Measurements from ENCODE around the gene ITSN1. TPM values are rescaled to one million over a fixed set of nuclear protein-coding genes. Genes with fewer than 3 reads are reported as not detected.
"Not testable (repeated sequence)": the region's sequence is repeated elsewhere in the genome, so short reads cannot be mapped to it uniquely, and the experiment has no call there.

Gene ITSN1
- total RNA-seq, 1 experiment from 2014 or later = 50.8 TPM

DNA sequence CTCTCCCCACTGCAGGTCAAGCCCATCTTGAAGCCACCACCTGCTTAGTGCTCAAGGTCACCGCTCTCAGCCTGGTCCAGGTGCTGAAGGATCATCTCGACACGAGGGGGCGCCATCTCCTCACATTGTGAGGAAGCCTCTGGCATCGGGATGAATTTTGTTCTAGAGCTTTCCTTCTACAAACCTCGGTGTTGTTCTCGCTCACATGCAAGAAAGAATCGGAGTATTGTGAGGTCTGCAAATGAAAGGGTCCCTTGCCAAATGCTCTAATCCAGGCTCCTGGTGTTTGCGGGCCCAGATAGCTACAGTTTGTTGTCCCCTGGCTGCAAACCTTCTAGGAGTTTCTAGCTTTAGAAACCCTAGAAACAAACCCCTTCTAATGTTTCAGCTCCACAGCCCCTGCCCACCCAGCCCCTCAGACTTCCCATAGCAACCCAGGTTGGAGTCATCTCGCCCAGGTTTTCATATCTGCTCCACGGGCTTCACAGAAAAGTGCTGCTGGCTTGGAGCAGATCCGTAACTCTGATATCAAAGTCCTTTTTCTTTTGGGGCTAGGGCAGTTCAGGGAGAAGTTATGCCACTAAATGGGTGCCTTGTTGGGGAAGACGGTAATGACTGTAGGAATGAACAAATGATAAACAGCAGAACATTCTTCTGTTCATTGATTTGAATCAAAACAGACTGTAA, 281.9 kb downstream of the ITSN1 start:
- H3K27me3 ChIP-seq = no peaks in the 10 kb centered on the region
- H3K27ac ChIP-seq = no peak overlapping the region
- H3K36me3 ChIP-seq = no peaks in the 10 kb centered on the region
- no peaks in the 10 kb centered on the region for H3K4me1 ChIP-seq
- H3K4me3 ChIP-seq = peak overlapping the region; percentile 16; the same call in 1 of the 2 replicates
- no peaks in the 10 kb centered on the region for H3K9me3 ChIP-seq (replicated peaks)
- DNase-seq = peak; percentile 81 to 93

DNA sequence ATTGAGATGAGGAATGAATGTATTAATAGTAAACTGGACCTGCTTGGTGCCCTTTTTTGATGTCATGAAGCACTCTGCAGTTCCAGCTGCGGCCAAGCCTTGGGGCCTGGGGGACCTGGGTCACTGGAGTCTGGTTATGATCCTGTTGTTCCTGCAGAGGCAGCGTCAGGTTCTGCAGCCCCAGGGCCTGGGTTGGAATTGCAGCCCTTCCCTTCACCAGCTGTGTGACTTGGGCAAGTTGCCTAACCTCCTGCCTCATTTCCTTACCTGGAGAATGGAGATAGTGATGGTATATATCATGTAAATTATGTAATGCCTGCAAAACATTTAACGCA, 282.4 kb downstream of the ITSN1 start:
- H3K27me3 ChIP-seq = no peaks in the 10 kb centered on the region
- H3K9me3 ChIP-seq (replicated peaks) = no peaks in the 10 kb centered on the region
- H3K4me1 ChIP-seq = no peaks in the 10 kb centered on the region
- H3K36me3 ChIP-seq = no peaks in the 10 kb centered on the region
- DNase-seq = peak in 1 of 2 experiments; percentile 22
- H3K4me3 ChIP-seq = no peak overlapping the region
- no peak overlapping the region for H3K27ac ChIP-seq

DNA sequence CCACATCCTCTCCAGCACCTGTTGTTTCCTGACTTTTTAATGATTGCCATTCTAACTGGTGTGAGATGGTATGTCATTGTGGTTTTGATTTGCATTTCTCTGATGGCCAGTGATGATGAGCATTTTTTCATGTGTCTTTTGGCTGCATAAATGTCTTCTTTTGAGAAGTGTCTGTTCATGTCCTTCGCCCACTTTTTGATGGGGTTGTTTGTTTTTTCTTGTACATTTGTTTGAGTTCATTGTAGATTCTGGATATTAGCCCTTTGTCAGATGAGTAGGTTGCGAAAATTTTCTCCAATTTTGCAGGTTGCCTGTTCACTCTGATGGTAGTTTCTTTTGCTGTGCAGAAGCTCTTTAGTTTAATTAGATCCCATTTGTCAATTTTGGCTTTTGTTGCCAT, 283.9 kb downstream of the ITSN1 start:
- not testable (repeated sequence) for H3K36me3 ChIP-seq; H3K9me3 ChIP-seq (replicated peaks); DNase-seq; H3K4me1 ChIP-seq; H3K4me3 ChIP-seq; H3K27ac ChIP-seq; H3K27me3 ChIP-seq

DNA sequence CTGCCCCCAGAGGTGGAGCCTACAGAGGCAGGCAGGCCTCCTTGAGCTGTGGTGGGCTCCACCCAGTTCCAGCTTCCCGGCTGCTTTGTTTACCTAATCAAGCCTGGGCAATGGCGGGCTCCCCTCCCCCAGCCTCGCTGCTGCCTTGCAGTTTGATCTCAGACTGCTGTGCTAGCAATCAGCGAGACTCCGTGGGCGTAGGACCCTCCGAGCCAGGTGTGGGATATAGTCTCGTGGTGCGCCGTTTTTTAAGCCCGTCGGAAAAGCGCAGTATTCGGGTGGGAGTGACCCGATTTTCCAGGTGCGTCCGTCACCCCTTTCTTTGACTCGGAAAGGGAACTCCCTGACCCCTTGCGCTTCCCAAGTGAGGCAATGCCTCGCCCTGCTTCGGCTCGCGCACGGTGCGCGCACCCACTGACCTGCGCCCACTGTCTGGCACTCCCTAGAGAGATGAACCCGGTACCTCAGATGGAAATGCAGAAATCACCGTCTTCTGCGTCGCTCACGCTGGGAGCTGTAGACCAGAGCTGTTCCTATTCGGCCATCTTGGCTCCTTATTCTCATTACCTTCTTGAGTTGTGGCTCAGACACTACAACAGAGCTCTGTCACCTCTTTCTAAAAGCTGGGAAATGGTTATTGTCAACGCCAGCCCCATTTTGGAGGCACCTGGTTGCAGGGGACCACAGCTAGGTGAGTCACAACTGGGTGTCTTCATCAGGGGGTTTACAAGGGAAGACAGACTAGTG, 288.9 kb downstream of the ITSN1 start:
- not testable (repeated sequence) for DNase-seq; H3K27ac ChIP-seq; H3K9me3 ChIP-seq (replicated peaks); H3K36me3 ChIP-seq; H3K4me1 ChIP-seq; H3K27me3 ChIP-seq
- peak overlapping the region; percentile 15 for H3K4me3 ChIP-seq

DNA sequence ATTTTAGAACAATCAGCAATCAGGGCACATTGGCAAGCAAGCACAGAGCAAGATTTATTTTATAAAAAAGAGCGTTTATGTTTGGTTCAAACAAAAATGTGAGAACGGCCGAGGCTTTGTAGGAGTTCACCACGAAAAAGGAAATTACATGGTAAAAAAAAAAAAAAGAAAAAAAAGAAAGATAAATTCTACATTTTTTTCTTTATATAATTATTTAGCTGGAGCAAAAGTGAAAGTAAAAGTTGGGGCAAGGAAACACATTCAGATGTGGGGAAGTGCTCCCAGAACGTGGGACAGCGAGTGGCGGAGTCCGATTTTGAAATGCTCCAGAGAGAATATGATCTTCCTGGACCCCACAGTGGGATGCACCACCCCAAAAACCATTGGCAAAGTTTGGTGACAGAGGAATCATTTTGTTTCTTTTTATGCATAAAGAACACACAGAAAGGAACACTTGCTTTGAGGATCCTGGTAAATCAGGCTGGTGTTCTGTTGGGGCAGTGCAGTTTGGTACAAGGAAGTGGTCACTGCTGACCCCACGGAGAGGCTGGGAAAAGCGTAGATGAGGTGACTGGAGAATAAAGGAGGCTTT, 289.6 kb downstream of the ITSN1 start:
- H3K27me3 ChIP-seq = no peaks in the 10 kb centered on the region
- H3K4me3 ChIP-seq = peak overlapping the region; percentile 15
- no peaks in the 10 kb centered on the region for H3K4me1 ChIP-seq
- H3K9me3 ChIP-seq (replicated peaks) = no peaks in the 10 kb centered on the region
- H3K36me3 ChIP-seq = no peaks in the 10 kb centered on the region
- no peak overlapping the region for H3K27ac ChIP-seq
- DNase-seq = no peak

DNA sequence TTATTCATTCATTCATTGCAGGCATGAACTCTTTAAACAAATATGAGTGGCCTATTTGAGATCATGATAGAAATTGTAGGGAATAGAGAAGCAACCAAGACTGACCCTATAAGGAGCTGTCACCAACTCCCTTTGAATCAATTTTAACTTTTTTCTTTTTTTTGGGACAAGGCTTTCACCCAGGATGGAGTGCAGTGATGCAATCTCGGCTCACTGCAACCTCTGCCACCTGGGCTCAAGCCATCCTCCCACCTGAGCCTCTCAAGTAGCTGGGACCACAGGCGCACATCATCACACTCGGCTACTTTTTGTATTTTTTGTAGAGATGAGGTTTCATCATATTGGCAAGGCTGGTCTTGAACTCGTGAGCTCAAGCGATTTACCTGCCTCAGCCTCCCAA, 290.4 kb downstream of the ITSN1 start:
- H3K27me3 ChIP-seq = no peaks in the 10 kb centered on the region
- H3K27ac ChIP-seq = no peak overlapping the region
- H3K4me3 ChIP-seq = no peak overlapping the region
- no peaks in the 10 kb centered on the region for H3K9me3 ChIP-seq (replicated peaks)
- H3K4me1 ChIP-seq = no peaks in the 10 kb centered on the region
- no peak for DNase-seq
- no peaks in the 10 kb centered on the region for H3K36me3 ChIP-seq

DNA sequence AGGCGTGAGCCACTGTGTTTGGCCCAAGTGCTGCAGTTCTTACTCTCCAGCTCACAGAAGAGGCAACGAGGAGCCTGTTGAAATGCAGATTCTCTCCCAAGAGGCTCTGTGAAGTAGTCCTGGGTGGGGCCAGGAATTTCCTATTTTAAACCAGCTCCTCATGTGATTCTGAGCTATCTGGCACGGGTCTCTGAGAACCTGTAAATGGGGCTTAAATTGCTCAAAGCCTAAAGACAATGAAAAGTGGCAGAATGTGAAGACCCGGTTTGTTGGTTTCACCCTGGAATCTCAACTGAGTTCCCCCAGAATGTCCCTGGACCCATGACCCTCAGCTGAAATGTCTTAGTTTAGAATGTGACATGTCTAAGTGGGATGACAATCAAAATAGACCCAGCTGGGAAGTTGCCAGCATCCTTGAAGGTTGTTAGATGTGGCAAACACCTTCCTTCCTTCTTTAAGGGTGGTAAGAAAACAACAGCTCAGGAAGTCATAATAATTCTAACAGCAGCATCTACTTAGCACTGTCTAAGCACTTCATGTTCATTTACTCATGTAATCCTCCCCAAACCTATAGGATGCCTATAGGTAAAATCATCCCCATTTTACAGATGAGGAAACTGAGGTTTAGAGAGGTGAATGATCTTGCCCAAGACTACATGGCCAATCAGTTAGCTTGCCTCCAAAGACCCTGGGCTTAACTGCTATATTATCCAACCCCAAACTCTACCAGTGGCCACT, 294.2 kb downstream of the ITSN1 start:
- Histone ChIP-seq H3K4me3 (no peak overlapping the region), H3K36me3 (no peaks in the 10 kb centered on the region), H3K27ac (no peak overlapping the region), H3K27me3 (no peaks in the 10 kb centered on the region), H3K9me3 (replicated peaks) (no peaks in the 10 kb centered on the region), H3K4me1 (peaks cover 8% of the 10 kb centered on the region; the same call in 1 of the 2 replicates)
- DNase-seq = no peak

DNA sequence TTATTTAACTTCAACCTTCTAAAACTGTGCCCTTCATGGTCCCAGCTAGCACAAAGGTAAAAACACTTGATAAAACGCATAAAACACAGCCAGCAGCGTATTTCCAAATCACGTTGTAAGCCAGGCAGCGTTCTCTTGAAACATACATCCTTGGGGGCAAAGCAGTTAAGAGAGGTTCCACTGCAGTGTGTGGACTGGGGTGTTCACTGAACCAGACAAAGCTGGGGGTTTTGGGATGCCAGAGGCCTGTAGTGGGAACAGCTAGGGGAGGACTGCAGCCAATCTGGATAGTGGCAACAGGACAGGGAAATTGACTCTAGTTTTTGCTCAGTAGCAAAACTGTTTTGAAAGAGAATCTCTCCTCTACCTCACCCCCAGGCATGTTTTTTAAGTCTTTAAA, 294.8 kb downstream of the ITSN1 start:
- Histone ChIP-seq H3K27me3 (no peaks in the 10 kb centered on the region; the same call in 1 of the 2 replicates), H3K9me3 (replicated peaks) (no peaks in the 10 kb centered on the region), H3K27ac (no peak overlapping the region), H3K36me3 (no peaks in the 10 kb centered on the region), H3K4me3 (no peak overlapping the region), H3K4me1 (peaks cover 8% of the 10 kb centered on the region; the same call in 1 of the 2 replicates)
- DNase-seq = no peak

DNA sequence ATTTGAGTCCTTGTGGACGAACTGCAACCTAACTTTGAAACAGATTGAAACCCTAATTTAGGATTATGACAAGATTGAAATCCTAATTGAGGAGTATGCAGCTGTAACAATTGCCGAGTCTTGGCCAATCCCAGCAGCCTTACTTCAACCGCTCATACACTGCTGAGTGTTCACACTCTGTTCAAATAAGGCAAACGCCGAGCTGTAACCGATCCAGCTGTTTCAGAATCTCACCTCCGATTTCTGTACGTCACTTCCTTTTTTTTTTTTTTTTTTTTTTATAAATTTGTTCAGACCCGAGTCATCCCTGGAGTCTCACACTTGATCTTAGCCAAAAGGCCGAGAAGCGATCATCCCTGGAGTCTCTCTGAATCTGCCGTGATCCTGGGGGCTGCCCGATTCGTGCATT, 295.6 kb downstream of the ITSN1 start:
- peak in 1 of 2 experiments; percentile 34 for DNase-seq
- Histone ChIP-seq H3K9me3 (replicated peaks) (no peaks in the 10 kb centered on the region; the same call in 1 of the 2 replicates), H3K4me1 (peaks cover 8% of the 10 kb centered on the region; the same call in 1 of the 2 replicates)

DNA sequence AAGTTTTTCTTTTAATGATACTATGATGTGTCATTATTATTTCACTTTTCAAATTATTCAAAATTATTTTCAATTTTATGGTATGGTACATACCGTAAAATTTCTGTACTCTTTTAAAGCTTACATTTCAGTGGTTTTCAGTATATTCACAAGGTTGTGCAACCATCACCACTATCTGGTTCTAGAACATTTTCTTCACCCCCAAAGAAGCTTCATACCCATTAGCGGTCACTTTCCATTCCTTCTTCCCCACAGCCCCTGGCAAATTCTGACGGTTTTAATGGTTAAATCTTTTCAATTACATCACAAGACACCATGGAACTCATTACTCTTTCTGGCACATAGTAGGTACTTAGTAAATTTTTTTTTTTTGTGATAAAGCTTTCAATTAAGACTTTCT, 296.1 kb downstream of the ITSN1 start:
- Histone ChIP-seq H3K9me3 (replicated peaks) (no peaks in the 10 kb centered on the region; the same call in 1 of the 2 replicates), H3K27me3 (no peaks in the 10 kb centered on the region; the same call in 1 of the 2 replicates), H3K27ac (no peak overlapping the region), H3K4me3 (no peak overlapping the region), H3K4me1 (peaks cover 8% of the 10 kb centered on the region; the same call in 1 of the 2 replicates), H3K36me3 (no peaks in the 10 kb centered on the region)
- no peak for DNase-seq

More for the DNA sequence above, 295.6 kb downstream of the ITSN1 start:
- H3K4me3 ChIP-seq = no peak overlapping the region
- H3K27me3 ChIP-seq = no peaks in the 10 kb centered on the region; the same call in 1 of the 2 replicates
- H3K27ac ChIP-seq = no peak overlapping the region
- H3K36me3 ChIP-seq = no peaks in the 10 kb centered on the region

DNA sequence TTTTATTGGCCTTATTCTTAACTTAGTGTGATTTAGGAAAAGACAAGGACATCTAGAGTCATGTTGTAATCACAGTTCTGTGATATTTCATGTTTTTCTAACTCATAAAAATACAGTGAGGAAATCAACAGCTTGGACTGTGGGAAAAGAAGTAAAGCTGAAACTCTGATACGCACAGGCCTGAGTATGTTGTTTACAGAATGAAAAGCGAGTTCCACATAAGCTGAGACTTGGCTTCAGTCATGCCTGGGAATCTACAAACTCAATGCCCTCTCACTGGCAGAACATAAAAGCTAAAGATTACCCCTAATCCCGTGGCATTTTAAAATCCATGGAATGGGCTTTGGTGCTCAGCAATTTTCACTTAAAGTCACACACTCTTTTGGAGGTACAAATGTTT, 296.9 kb downstream of the ITSN1 start:
- no peak overlapping the region for H3K27ac ChIP-seq
- H3K9me3 ChIP-seq (replicated peaks) = no peaks in the 10 kb centered on the region; the same call in 1 of the 2 replicates
- H3K36me3 ChIP-seq = no peaks in the 10 kb centered on the region
- no peaks in the 10 kb centered on the region; the same call in 1 of the 2 replicates for H3K27me3 ChIP-seq
- no peak for DNase-seq
- H3K4me3 ChIP-seq = no peak overlapping the region
- peaks cover 8% of the 10 kb centered on the region; the same call in 1 of the 2 replicates for H3K4me1 ChIP-seq

DNA sequence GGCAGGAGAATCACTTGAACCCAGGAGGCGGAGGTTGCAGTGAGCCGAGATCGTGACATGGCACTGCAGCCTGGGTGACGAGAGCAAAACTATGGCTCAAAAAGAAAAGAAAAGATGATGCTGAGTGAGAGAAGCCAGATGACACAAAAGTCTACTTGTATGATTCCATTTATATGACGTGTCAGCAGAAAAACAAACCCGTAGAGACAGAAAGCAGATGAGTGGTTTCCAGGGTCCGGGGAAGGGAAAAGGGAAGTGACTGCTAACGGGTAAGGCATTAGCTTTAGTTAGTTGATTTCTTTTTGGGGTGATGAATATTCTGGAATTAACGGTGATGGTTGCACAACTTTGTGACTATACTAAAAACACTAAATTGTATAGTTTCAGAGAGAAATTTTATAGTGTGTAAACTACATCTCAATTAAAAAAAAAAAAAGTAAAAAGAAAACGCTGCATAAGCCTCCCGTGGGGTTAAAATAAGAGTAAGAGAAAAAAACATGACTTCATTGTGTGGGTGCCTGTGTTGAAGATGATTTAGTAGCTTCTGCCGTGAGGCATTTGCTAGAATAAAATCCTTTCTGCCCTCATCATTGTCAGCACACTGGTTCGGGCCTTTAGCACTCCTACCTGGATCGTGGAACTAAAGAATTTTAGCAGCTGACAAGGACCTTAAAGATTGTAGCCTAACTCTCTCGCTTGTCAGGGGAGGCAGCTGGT, 298.0 kb downstream of the ITSN1 start:
- peaks cover 8% of the 10 kb centered on the region; the same call in 1 of the 2 replicates for H3K4me1 ChIP-seq
- H3K9me3 ChIP-seq (replicated peaks) = no peaks in the 10 kb centered on the region; the same call in 1 of the 2 replicates
- no peaks in the 10 kb centered on the region for H3K36me3 ChIP-seq
- no peak overlapping the region for H3K27ac ChIP-seq
- no peaks in the 10 kb centered on the region; the same call in 1 of the 2 replicates for H3K27me3 ChIP-seq
- no peak for DNase-seq
- no peak overlapping the region for H3K4me3 ChIP-seq

DNA sequence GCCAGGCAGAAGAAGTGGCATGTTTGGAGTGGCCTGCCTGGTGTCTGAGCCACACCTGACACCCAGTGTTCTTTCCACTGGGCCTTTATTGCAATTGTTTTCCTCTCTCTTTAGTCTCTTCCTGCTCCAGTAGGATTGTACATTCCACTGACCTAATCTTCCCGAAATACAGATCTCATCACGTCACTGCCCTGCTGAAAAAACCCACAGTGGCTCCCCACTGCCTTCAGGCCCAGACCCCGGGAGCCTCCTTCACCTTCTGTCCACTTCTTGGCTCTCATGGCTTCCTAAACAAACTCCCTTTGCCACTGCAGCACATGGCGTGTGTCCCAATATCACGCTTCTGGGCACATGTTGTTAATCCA, 298.6 kb downstream of the ITSN1 start:
- Histone ChIP-seq H3K36me3 (no peaks in the 10 kb centered on the region), H3K9me3 (replicated peaks) (no peaks in the 10 kb centered on the region; the same call in 1 of the 2 replicates), H3K4me3 (no peak overlapping the region), H3K4me1 (peaks cover 8% of the 10 kb centered on the region; the same call in 1 of the 2 replicates), H3K27me3 (no peaks in the 10 kb centered on the region; the same call in 1 of the 2 replicates), H3K27ac (no peak overlapping the region)
- DNase-seq = peak; percentile 26 to 27

DNA sequence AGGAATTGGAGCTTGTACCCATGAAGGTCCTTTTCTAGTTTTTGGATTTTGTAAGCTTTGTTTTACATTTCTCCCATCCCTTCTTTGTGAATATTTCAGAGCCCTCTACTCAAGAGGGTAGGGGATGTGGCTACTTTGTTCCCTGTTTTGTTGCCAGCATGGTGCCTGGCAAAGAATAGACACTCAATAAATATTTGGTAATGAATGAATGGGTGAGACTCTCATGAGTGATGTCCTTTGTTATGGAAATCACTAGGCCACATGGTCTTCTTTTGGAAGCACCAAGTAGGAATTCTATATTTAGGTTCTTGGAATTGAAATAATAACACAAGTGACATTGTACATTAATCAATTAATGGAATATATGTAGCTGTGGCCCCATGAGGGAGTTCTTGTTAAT, 300.1 kb downstream of the ITSN1 start:
- no peaks in the 10 kb centered on the region; the same call in 1 of the 2 replicates for H3K27me3 ChIP-seq
- no peaks in the 10 kb centered on the region for H3K36me3 ChIP-seq
- no peaks in the 10 kb centered on the region; the same call in 1 of the 2 replicates for H3K9me3 ChIP-seq (replicated peaks)
- no peak overlapping the region for H3K27ac ChIP-seq
- DNase-seq = no peak
- H3K4me3 ChIP-seq = no peak overlapping the region
- H3K4me1 ChIP-seq = peaks cover 8% of the 10 kb centered on the region; the same call in 1 of the 2 replicates
